ENCODE results near the gene C1GALT1. TPM values are rescaled to one million over a fixed set of nuclear protein-coding genes. Genes with fewer than 3 reads are reported as not detected.

C1GALT1 gene
- total RNA-seq, 1 experiment from 2014 or later: 52.2 TPM

- DNase-seq: peak; percentile 55 to 73
- H3K36me3 ChIP-seq (ENCODE audit: control insufficient read depth, insufficient read depth, low read length): peaks cover 1% of the 10 kb centered on the region; the same call in 1 of the 2 replicates
- Mint-ChIP-seq H3K27ac (ENCODE audit: unreplicated experiment) (peak overlapping the region; percentile 62), H3K4me3 (ENCODE audit: unreplicated experiment) (peak overlapping the region; percentile 91), H3K4me1 (ENCODE audit: low read depth, unreplicated experiment) (peaks cover 15% of the 10 kb centered on the region), H3K9me3 (ENCODE audit: unreplicated experiment) (no peaks in the 10 kb centered on the region), H3K27me3 (ENCODE audit: insufficient read depth, unreplicated experiment) (no peaks in the 10 kb centered on the region), H3K36me3 (ENCODE audit: insufficient read depth, unreplicated experiment) (peaks cover 5% of the 10 kb centered on the region)
- no peak for TF ChIP-seq CTCF (IDR thresholded peaks at IDR 0.05; ENCODE audit: insufficient read depth in 1 of 2, low read depth in 1 of 2, low read length in 1 of 2, severe bottlenecking in 1 of 2, unreplicated experiment in 1 of 2)
- H3K4me1 ChIP-seq: peaks cover 7% of the 10 kb centered on the region
- peaks cover 5% of the 10 kb centered on the region; the same call in 1 of the 2 replicates for H3K9me3 ChIP-seq
- CTCF ChIA-PET: interaction anchor here (1.7 to 2.2 kb wide), 3 partner anchors 72 to 84 kb away, joined by 4 to 5 read pairs (median 4); no protein-coding TSS in a partner anchor
- intact Hi-C loops (cut with micrococcal nuclease; ENCODE audit: unreplicated experiment): loop anchor here (2.0 to 5.0 kb wide), 3 partner anchors 224 to 358 kb away; no protein-coding TSS in a partner anchor
- H3K27me3 ChIP-seq (replicated peaks; ENCODE audit: control insufficient read depth, insufficient read depth, low read length): no peaks in the 10 kb centered on the region
- BruUV-seq (replicated peaks): no TSS peak
- POLR2A ChIA-PET: no interaction called here
- peak overlapping the region; percentile 65 for H3K4me3 ChIP-seq (ENCODE audit: low read depth, low read length)
These were observed 905 bp downstream of the C1GALT1 start for GRCh38 chr7:7183061-7183837.

- BruUV-seq (replicated peaks): TSS peak; percentile 51
- Mint-ChIP-seq H3K9me3 (ENCODE audit: unreplicated experiment) (no peaks in the 10 kb centered on the region), H3K4me1 (ENCODE audit: low read depth, unreplicated experiment) (peaks cover 15% of the 10 kb centered on the region), H3K4me3 (ENCODE audit: unreplicated experiment) (peak overlapping the region; percentile 91), H3K27ac (ENCODE audit: unreplicated experiment) (no peak overlapping the region), H3K27me3 (ENCODE audit: insufficient read depth, unreplicated experiment) (no peaks in the 10 kb centered on the region), H3K36me3 (ENCODE audit: insufficient read depth, unreplicated experiment) (peaks cover 5% of the 10 kb centered on the region)
- Histone ChIP-seq H3K9me3 (no peaks in the 10 kb centered on the region), H3K4me1 (peaks cover 7% of the 10 kb centered on the region; the same call in 1 of the 2 replicates), H3K27me3 (replicated peaks; ENCODE audit: control insufficient read depth, insufficient read depth, low read length) (no peaks in the 10 kb centered on the region), H3K4me3 (ENCODE audit: low read depth, low read length) (peak overlapping the region; percentile 65), H3K36me3 (ENCODE audit: control insufficient read depth, insufficient read depth, low read length) (peaks cover 1% of the 10 kb centered on the region; the same call in 1 of the 2 replicates)
- CTCF ChIA-PET: interaction anchor here (1.7 to 2.2 kb wide), 2 partner anchors 73 to 81 kb away, joined by 4 read pairs; no protein-coding TSS in a partner anchor
- POLR2A ChIA-PET: interaction anchor here (0.8 kb wide), 1 partner anchor 9 kb away, joined by 4 read pairs; no protein-coding TSS in a partner anchor
- intact Hi-C loops (cut with micrococcal nuclease; ENCODE audit: unreplicated experiment): loop anchor here (2.0 to 5.0 kb wide), 3 partner anchors 223 to 357 kb away; no protein-coding TSS in a partner anchor
- TF ChIP-seq CTCF (IDR thresholded peaks at IDR 0.05; ENCODE audit: insufficient read depth in 1 of 2, low read depth in 1 of 2, low read length in 1 of 2, severe bottlenecking in 1 of 2, unreplicated experiment in 1 of 2): no peak
- DNase-seq: no peak
These were observed 1.6 kb downstream of the C1GALT1 start for GRCh38 chr7:7183838-7184463.

- no TSS peak for BruUV-seq (replicated peaks)
- H3K4me1 Mint-ChIP-seq (ENCODE audit: low read depth, unreplicated experiment): peaks cover 15% of the 10 kb centered on the region
- Histone ChIP-seq H3K27me3 (replicated peaks; ENCODE audit: control insufficient read depth, insufficient read depth, low read length) (no peaks in the 10 kb centered on the region), H3K4me3 (ENCODE audit: low read depth, low read length) (no peak overlapping the region), H3K9me3 (no peaks in the 10 kb centered on the region), H3K4me1 (peaks cover 7% of the 10 kb centered on the region; the same call in 1 of the 2 replicates), H3K36me3 (ENCODE audit: control insufficient read depth, insufficient read depth, low read length) (peaks cover 1% of the 10 kb centered on the region; the same call in 1 of the 2 replicates)
- H3K4me3 Mint-ChIP-seq (ENCODE audit: unreplicated experiment): peak overlapping the region; percentile 5
- CTCF ChIA-PET: interaction anchor here (1.7 kb wide), 1 partner anchor 82 kb away, joined by 4 read pairs; no protein-coding TSS in a partner anchor
- H3K27me3 Mint-ChIP-seq (ENCODE audit: insufficient read depth, unreplicated experiment): no peaks in the 10 kb centered on the region
- TF ChIP-seq CTCF (IDR thresholded peaks at IDR 0.05; ENCODE audit: insufficient read depth in 1 of 2, low read depth in 1 of 2, low read length in 1 of 2, severe bottlenecking in 1 of 2, unreplicated experiment in 1 of 2): no peak
- H3K36me3 Mint-ChIP-seq (ENCODE audit: insufficient read depth, unreplicated experiment): peaks cover 5% of the 10 kb centered on the region
- DNase-seq: no peak
- POLR2A ChIA-PET: no interaction called here
- intact Hi-C loops (cut with micrococcal nuclease; ENCODE audit: unreplicated experiment): no loop called here
- no peaks in the 10 kb centered on the region for H3K9me3 Mint-ChIP-seq (ENCODE audit: unreplicated experiment)
- no peak overlapping the region for H3K27ac Mint-ChIP-seq (ENCODE audit: unreplicated experiment)
These were observed 3.1 kb downstream of the C1GALT1 start for GRCh38 chr7:7185371-7185989.

Measured in Caco-2 (cell line).